GM12878 (cell line): ENCODE results near the gene CENPK.

Source experiments
- CEBPB ChIP-seq, 2 experiments: fragments of 150-350 bp in 1 of 2; IDR thresholded peaks; 2 replicates each; pipeline ENCODE4 v1.6.1; 2012 to 2014; ENCODE audit warnings: low read depth in 2 of 2, low read length in 2 of 2, borderline replicate concordance in 1 of 2, inconsistent platforms in 1 of 2
- GABPA ChIP-seq: IDR thresholded peaks from 2 replicates; pipeline ENCODE4 v1.6.1; 2014; ENCODE audit warnings: antibody characterized with exemption, low read depth, mild to moderate bottlenecking, inconsistent platforms
- POLR2A ChIP-seq: IDR thresholded peaks from 2 replicates; pipeline ENCODE4 v1.6.1; 2011; ENCODE audit warnings: low read depth, mild to moderate bottlenecking, low read length
- POLR2AphosphoS5 ChIP-seq: IDR thresholded peaks from 2 replicates; pipeline ENCODE4 v1.6.1; 2011; ENCODE audit warnings: mild to moderate bottlenecking, low read length, inconsistent platforms
- TARDBP ChIP-seq: IDR thresholded peaks from 2 replicates; pipeline ENCODE4 v1.6.1; 2016; ENCODE audit warnings: borderline replicate concordance
- ZNF274 ChIP-seq: IDR thresholded peaks from one replicate; pipeline ENCODE4 v1.8.0; 2011; ENCODE audit not compliant: insufficient read length, insufficient read depth
- ZNF687 ChIP-seq: fragments of 450-650 bp; IDR thresholded peaks from 2 replicates; pipeline ENCODE4 v1.6.1; 2017; ENCODE audit warnings: mild to moderate bottlenecking, moderate library complexity

GRCh38 chr5:65588694-65589093 lies 25.7 kb upstream of the CENPK start:
- no peak for TF ChIP-seq CEBPB (IDR thresholded peaks at IDR 0.05; ENCODE audit: borderline replicate concordance in 1 of 2, low read depth in 2 of 2, low read length in 2 of 2)
- TF ChIP-seq ZNF687: no peak
- no peak for TF ChIP-seq GABPA
- no peak for TF ChIP-seq ZNF274
- no peak for TF ChIP-seq POLR2AphosphoS5
- TF ChIP-seq TARDBP: no peak
- TF ChIP-seq POLR2A: no peak
